Panc1 (cell line): ENCODE measurements around the gene HOTAIR.

Experiments
- CTCF ChIP-seq: fragments of 450-650 bp; IDR thresholded peaks from 2 replicates; pipeline ENCODE4 v1.5.1; 2017; ENCODE audit warnings: mild to moderate bottlenecking
- POLR2AphosphoS5 ChIP-seq: IDR thresholded peaks from 2 replicates; pipeline ENCODE4 v1.6.1; 2012; ENCODE audit warnings: mild to moderate bottlenecking, low read depth, low read length, moderate library complexity
- REST ChIP-seq, 2 experiments: IDR thresholded peaks; 2 replicates each; pipeline ENCODE4 v1.6.1; 2011 to 2012; ENCODE audit warnings: low read depth in 2 of 2, control low read depth in 1 of 2, low read length in 1 of 2, mild to moderate bottlenecking in 1 of 2, moderate library complexity in 1 of 2; ENCODE audit not compliant: insufficient read depth in 1 of 2

DNA sequence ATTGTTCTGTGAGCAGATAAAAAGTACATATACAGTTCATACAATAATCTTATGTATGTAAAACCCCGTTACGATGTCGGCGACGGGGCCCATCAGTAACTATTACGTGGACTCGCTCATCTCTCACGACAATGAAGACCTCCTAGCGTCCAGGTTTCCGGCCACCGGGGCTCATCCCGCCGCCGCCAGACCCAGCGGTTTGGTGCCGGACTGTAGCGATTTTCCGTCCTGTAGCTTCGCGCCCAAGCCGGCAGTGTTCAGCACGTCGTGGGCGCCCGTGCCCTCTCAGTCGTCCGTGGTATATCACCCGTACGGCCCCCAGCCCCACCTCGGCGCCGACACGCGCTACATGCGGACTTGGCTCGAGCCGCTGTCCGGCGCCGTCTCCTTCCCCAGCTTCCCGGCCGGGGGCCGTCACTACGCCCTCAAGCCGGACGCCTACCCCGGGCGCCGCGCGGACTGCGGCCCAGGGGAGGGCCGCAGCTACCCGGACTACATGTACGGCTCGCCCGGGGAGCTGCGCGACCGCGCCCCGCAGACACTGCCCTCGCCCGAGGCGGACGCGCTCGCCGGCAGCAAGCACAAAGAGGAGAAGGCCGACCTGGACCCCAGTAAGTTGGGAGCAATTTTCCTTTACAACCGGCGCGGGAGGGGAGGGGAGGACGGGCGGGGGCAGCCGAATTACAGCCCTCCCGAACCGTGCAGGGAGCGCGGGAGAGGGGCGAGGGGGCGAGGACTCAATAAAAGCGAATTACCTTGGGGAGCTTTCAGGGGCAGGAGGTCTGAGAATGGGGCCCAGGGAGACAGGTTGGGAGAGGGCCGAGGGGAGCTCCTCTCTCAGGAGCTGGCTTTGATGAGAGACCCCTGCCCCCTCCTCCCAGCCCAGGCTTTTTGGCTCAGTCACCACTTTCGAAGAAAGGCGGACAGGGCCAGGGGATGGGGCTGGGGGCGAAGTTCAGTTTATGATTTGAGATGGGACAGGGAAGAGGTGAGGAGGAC is 25.7 kb upstream of the HOTAIR start, which contains the start of gene HOXC9:
- TF ChIP-seq CTCF (no peak), POLR2AphosphoS5 (peak; percentile 61), REST (IDR thresholded peaks at IDR 0.05; ENCODE audit: insufficient read depth in 1 of 2, low read depth in 2 of 2, low read length in 1 of 2) (no peak)
